ENCODE measurements around the gene MPPED1.

GRCh38 chr22:43440104-43440387 lies 28.2 kb downstream of the MPPED1 start:
- TF ChIP-seq CTCF (IDR thresholded peaks at IDR 0.05) (no peak), EZH2 (IDR thresholded peaks at IDR 0.05; ENCODE audit: borderline replicate concordance, insufficient read depth, low read depth, low read length, poor library complexity, severe bottlenecking) (no peak)

Measured in B cell (primary cell).